HL-60 (cell line): ENCODE data around the gene WDHD1.
A peak's percentile ranks its signal among the peaks of the same experiment; 100 is the strongest.

ENCODE experiments used
- CTCF ChIP-seq: IDR thresholded peaks from one replicate; pipeline ENCODE4 v1.5.1; 2011; ENCODE audit warnings: low read length, control low read depth, inconsistent platforms; ENCODE audit not compliant: insufficient read depth
- SPI1 ChIP-seq: IDR thresholded peaks from 2 replicates; pipeline ENCODE4 v1.6.1; 2012; ENCODE audit warnings: low read depth, mild to moderate bottlenecking, borderline replicate concordance

GRCh38 chr14:55026793-55027561 is at the start of gene WDHD1, which contains the start of gene SOCS4:
- TF ChIP-seq CTCF (no peak), SPI1 (peak; percentile 79; the same call in 1 of the 2 replicates)
